Hepatocyte (in vitro differentiated cells): Measurements from ENCODE around the gene FAM193A.

Experiments used
- CTCF ChIP-seq: fragments of 200-600 bp; sonication (generic); IDR thresholded peaks from 2 replicates; pipeline ENCODE4 v1.5.1; 2016; ENCODE audit warnings: antibody characterized with exemption, mild to moderate bottlenecking; ENCODE audit not compliant: poor library complexity
- EZH2 ChIP-seq: fragments of 200-600 bp; sonication (generic); IDR thresholded peaks from 2 replicates; pipeline ENCODE4 v1.6.1; 2016; ENCODE audit warnings: antibody characterized with exemption, mild to moderate bottlenecking, borderline replicate concordance

DNA sequence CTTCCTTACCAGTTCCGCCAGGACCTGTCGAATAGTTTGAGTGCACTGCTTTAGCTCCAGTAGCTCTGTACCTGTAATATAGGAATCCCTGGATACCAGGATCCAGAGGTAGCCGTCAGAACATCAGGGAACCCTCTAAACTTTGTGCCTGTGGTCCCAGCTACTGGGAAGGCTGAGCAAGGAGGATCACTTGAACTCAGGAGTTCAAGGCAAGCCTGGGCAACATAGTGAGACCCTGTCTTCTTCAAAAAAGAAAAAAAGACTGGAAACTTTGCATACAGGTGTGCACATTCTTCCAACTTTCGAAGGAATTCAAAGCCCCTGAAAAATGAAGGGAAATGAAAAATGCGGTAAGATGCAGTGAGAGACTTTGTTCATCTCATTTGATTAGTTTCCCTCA, 32.6 kb upstream of the FAM193A start:
- TF ChIP-seq CTCF (no peak), EZH2 (no peak)
